ENCODE results near the gene SOX6.

Gene SOX6

DNA sequence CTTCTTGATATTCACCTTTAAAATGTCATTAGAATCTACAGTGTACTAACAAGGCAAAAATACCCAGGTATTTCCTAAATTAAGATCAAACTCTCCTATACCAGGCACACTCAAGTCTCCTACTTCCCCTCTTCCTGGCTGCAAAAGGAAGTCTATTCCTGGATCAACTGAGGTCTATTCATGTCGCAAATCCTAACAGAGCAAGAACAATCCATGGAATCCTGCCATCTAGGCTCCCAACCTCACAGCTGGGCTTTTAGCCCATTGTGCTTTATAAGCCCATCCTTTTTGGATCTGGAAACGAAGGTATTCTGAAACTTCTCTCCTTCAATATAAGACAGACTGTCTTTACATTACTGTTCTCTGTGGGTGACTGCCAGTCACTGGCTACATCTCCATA lies 161.8 kb downstream of the SOX6 start:
- H3K27me3 ChIP-seq (replicated peaks; ENCODE audit: insufficient read depth, low read length) = no peaks in the 10 kb centered on the region
- H3F3A ChIP-seq (ENCODE audit: insufficient read depth, low read length) = no peaks in the 10 kb centered on the region
- no peaks in the 10 kb centered on the region for H3K9me2 ChIP-seq (replicated peaks; ENCODE audit: insufficient read depth, low read length)
- TF ChIP-seq EZH2phosphoT487 (IDR thresholded peaks at IDR 0.05; ENCODE audit: low read length) = no peak
- no peak for TF ChIP-seq EZH2 (optimal IDR thresholded peaks at IDR 0.05; ENCODE audit: low read depth, low read length)
- TF ChIP-seq, protein P1, sequence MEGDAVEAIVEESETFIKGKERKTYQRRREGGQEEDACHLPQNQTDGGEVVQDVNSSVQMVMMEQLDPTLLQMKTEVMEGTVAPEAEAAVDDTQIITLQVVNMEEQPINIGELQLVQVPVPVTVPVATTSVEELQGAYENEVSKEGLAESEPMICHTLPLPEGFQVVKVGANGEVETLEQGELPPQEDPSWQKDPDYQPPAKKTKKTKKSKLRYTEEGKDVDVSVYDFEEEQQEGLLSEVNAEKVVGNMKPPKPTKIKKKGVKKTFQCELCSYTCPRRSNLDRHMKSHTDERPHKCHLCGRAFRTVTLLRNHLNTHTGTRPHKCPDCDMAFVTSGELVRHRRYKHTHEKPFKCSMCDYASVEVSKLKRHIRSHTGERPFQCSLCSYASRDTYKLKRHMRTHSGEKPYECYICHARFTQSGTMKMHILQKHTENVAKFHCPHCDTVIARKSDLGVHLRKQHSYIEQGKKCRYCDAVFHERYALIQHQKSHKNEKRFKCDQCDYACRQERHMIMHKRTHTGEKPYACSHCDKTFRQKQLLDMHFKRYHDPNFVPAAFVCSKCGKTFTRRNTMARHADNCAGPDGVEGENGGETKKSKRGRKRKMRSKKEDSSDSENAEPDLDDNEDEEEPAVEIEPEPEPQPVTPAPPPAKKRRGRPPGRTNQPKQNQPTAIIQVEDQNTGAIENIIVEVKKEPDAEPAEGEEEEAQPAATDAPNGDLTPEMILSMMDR (IDR thresholded peaks at IDR 0.05; ENCODE audit: low read length) = no peak
- no peak overlapping the region for H3K4me2 ChIP-seq (ENCODE audit: low read depth, low read length)
- no peaks in the 10 kb centered on the region for H3K36me3 ChIP-seq (replicated peaks; ENCODE audit: insufficient read depth, low read length)
- H3K27ac ChIP-seq (ENCODE audit: low read length) = no peak overlapping the region
- no peaks in the 10 kb centered on the region for H3K79me2 ChIP-seq (ENCODE audit: low read length)
- no peak overlapping the region for H3K9ac ChIP-seq (ENCODE audit: low read length)
- H3K9me3 ChIP-seq (replicated peaks; ENCODE audit: insufficient read depth, low read length) = no peaks in the 10 kb centered on the region
- H3K4me1 ChIP-seq (ENCODE audit: low read length) = no peaks in the 10 kb centered on the region
- no peak overlapping the region for H3K4me3 ChIP-seq (ENCODE audit: low read length)
- DNase-seq = no peak
- no peak overlapping the region for H2AFZ ChIP-seq (ENCODE audit: low read length)
- no peaks in the 10 kb centered on the region for H4K20me1 ChIP-seq (ENCODE audit: insufficient read depth, low read length)

DNA sequence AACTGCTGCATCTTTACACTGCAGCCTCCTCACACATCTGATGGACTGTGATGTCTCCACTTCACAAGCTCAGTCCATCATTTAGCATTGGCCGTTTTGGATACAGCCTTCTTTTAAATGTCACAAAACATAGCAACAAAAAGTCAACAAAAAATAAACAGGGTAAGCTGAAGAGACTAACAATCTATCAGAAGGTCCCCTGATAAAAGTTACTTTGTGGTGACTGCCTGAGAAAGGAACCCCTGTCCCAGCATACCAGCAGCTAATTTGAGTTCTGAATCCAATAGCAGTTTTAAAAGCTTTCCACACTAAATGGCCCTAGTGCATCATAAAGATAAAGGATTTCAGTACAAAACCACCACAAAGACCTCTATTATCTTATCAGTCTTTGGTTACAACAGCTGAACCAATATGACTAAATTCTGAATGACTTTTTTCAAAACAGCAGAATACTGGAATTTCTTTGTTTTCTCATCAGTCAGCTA lies 162.4 kb downstream of the SOX6 start:
- H4K20me1 ChIP-seq (ENCODE audit: insufficient read depth, low read length) = no peaks in the 10 kb centered on the region
- no peaks in the 10 kb centered on the region for H3K4me1 ChIP-seq (ENCODE audit: low read length)
- DNase-seq = no peak
- TF ChIP-seq, protein P1 (IDR thresholded peaks at IDR 0.05; ENCODE audit: low read length) = no peak
- no peak for TF ChIP-seq EZH2phosphoT487 (IDR thresholded peaks at IDR 0.05; ENCODE audit: low read length)
- no peak overlapping the region for H2AFZ ChIP-seq (ENCODE audit: low read length)
- no peaks in the 10 kb centered on the region for H3K79me2 ChIP-seq (ENCODE audit: low read length)
- no peak overlapping the region for H3K9ac ChIP-seq (ENCODE audit: low read length)
- H3K27me3 ChIP-seq (replicated peaks; ENCODE audit: insufficient read depth, low read length) = no peaks in the 10 kb centered on the region
- no peak overlapping the region for H3K4me2 ChIP-seq (ENCODE audit: low read depth, low read length)
- no peaks in the 10 kb centered on the region for H3K9me2 ChIP-seq (replicated peaks; ENCODE audit: insufficient read depth, low read length)
- no peak overlapping the region for H3K27ac ChIP-seq (ENCODE audit: low read length)
- no peak overlapping the region for H3K4me3 ChIP-seq (ENCODE audit: low read length)
- H3K9me3 ChIP-seq (replicated peaks; ENCODE audit: insufficient read depth, low read length) = no peaks in the 10 kb centered on the region
- H3F3A ChIP-seq (ENCODE audit: insufficient read depth, low read length) = no peaks in the 10 kb centered on the region
- H3K36me3 ChIP-seq (replicated peaks; ENCODE audit: insufficient read depth, low read length) = no peaks in the 10 kb centered on the region

DNA sequence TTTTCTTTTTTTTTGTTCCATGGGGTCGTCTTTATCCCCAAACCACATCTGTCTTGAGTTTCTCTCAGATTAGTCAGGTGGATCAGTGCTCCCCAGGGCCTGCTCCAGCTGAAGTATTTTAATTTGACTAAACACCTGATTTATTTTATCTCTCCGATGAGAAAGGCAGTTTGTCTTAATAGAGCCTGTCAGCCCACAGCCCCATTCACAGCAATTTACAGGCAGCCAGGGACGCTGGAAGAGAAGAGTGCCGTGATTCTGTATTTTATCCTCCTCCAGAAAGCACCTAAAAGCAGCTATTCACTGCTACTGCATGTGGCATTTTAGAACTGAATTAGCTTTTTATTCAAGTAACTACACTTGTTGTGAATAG lies 164.5 kb downstream of the SOX6 start:
- H3K4me2 ChIP-seq (ENCODE audit: low read depth, low read length) = no peak overlapping the region
- H3K27me3 ChIP-seq (replicated peaks; ENCODE audit: insufficient read depth, low read length) = no peaks in the 10 kb centered on the region
- no peaks in the 10 kb centered on the region for H4K20me1 ChIP-seq (ENCODE audit: insufficient read depth, low read length)
- no peaks in the 10 kb centered on the region for H3F3A ChIP-seq (ENCODE audit: insufficient read depth, low read length)
- no peaks in the 10 kb centered on the region for H3K79me2 ChIP-seq (ENCODE audit: low read length)
- no peak for DNase-seq
- H3K36me3 ChIP-seq (replicated peaks; ENCODE audit: insufficient read depth, low read length) = no peaks in the 10 kb centered on the region
- H3K9me3 ChIP-seq (replicated peaks; ENCODE audit: insufficient read depth, low read length) = no peaks in the 10 kb centered on the region
- H3K27ac ChIP-seq (ENCODE audit: low read length) = no peak overlapping the region
- H3K4me1 ChIP-seq (ENCODE audit: low read length) = no peaks in the 10 kb centered on the region
- no peaks in the 10 kb centered on the region for H3K9me2 ChIP-seq (replicated peaks; ENCODE audit: insufficient read depth, low read length)
- no peak overlapping the region for H3K4me3 ChIP-seq (ENCODE audit: low read length)
- no peak overlapping the region for H2AFZ ChIP-seq (ENCODE audit: low read length)
- H3K9ac ChIP-seq (ENCODE audit: low read length) = no peak overlapping the region
- TF ChIP-seq EZH2 (optimal IDR thresholded peaks at IDR 0.05; ENCODE audit: low read depth, low read length) (no peak), EZH2phosphoT487 (IDR thresholded peaks at IDR 0.05; ENCODE audit: low read length) (no peak)
- TF ChIP-seq, protein P1 (IDR thresholded peaks at IDR 0.05; ENCODE audit: low read length) = no peak

All from MM.1S (cell line).